GM23338 (cell line): ENCODE measurements around the gene LRTM1. TPM values are rescaled to one million over a fixed set of nuclear protein-coding genes. Genes with fewer than 3 reads are reported as not detected.

Source experiments
- ATAC-seq: fragments of 200-7000 bp; cut with Tn5 transposase; 3 replicates; pipeline ENCODE4 v1.9.1; 2020
- DNase-seq: peaks from one replicate; pipeline ENCODE4 v3.0.0-alpha.2; 2015; ENCODE audit warnings: low spot score
- H2AFZ ChIP-seq: fragments of 200-600 bp; sonication (generic); 2 replicates; pipeline ENCODE4 v1.8.0; 2016; ENCODE audit warnings: antibody characterized with exemption, mild to moderate bottlenecking, moderate library complexity
- H3F3A ChIP-seq: fragments of 200-600 bp; sonication (generic); replicated peaks from 2 replicates; pipeline ENCODE4 v1.8.0; 2017; ENCODE audit warnings: antibody characterized with exemption, mixed run types, low read depth
- H3K27ac ChIP-seq: fragments of 200-600 bp; sonication (generic); 2 replicates; pipeline ENCODE4 v1.6.1; 2016; ENCODE audit warnings: low read depth
- H3K27me3 ChIP-seq: fragments of 200-600 bp; sonication (generic); 2 replicates; pipeline ENCODE4 v1.8.0; 2016; ENCODE audit warnings: mild to moderate bottlenecking, mixed run types, moderate library complexity; ENCODE audit not compliant: insufficient read depth
- H3K36me3 ChIP-seq: fragments of 200-600 bp; sonication (generic); 2 replicates; pipeline ENCODE4 v1.8.0; 2016; ENCODE audit warnings: mild to moderate bottlenecking; ENCODE audit not compliant: insufficient read depth
- H3K4me1 ChIP-seq: fragments of 200-600 bp; sonication (generic); 2 replicates; pipeline ENCODE4 v1.8.0; 2016; ENCODE audit warnings: mild to moderate bottlenecking, moderate library complexity; ENCODE audit not compliant: insufficient read depth
- H3K4me2 ChIP-seq: fragments of 200-600 bp; sonication (generic); 2 replicates; pipeline ENCODE4 v1.7.1; 2017; ENCODE audit warnings: mixed run types
- H3K4me3 ChIP-seq: fragments of 200-600 bp; sonication (generic); 2 replicates; pipeline ENCODE4 v1.6.1; 2016; ENCODE audit warnings: mixed run types
- H3K79me2 ChIP-seq: fragments of 200-600 bp; sonication (generic); replicated peaks from 2 replicates; pipeline ENCODE4 v1.8.0; 2017; ENCODE audit warnings: mild to moderate bottlenecking; ENCODE audit not compliant: insufficient read depth
- H3K9me2 ChIP-seq: fragments of 200-600 bp; sonication (generic); 2 replicates; pipeline ENCODE4 v1.8.0; 2017; ENCODE audit not compliant: insufficient read depth
- H4K20me1 ChIP-seq: fragments of 200-600 bp; sonication (generic); replicated peaks from 2 replicates; pipeline ENCODE4 v1.8.0; 2017; ENCODE audit warnings: mild to moderate bottlenecking; ENCODE audit not compliant: insufficient read depth
- H3K27ac Mint-ChIP-seq: 2 replicates; pipeline ENCODE4 v1.8.0; 2020; ENCODE audit warnings: inconsistent platforms, mild to moderate bottlenecking, moderate library complexity, mixed read lengths
- H3K27me3 Mint-ChIP-seq: 3 replicates; pipeline ENCODE4 v1.8.0; 2022; ENCODE audit warnings: low read depth, mild to moderate bottlenecking, moderate library complexity, mixed read lengths, inconsistent platforms; ENCODE audit not compliant: insufficient read depth, poor library complexity
- H3K36me3 Mint-ChIP-seq: 3 replicates; pipeline ENCODE4 v1.8.0; 2021; ENCODE audit warnings: low read depth, mild to moderate bottlenecking, inconsistent platforms, moderate library complexity, mixed read lengths
- H3K4me1 Mint-ChIP-seq: 3 replicates; pipeline ENCODE4 v1.8.0; 2020; ENCODE audit warnings: mild to moderate bottlenecking, inconsistent platforms, mixed read lengths
- H3K4me3 Mint-ChIP-seq: 3 replicates; pipeline ENCODE4 v1.8.0; 2021; ENCODE audit warnings: moderate library complexity, mild to moderate bottlenecking, inconsistent platforms, mixed read lengths
- H3K9me3 Mint-ChIP-seq: 3 replicates; pipeline ENCODE4 v1.8.0; 2020; ENCODE audit warnings: moderate library complexity, mild to moderate bottlenecking, inconsistent platforms, mixed read lengths
- CREB1 ChIP-seq: fragments of 250-450 bp; sonication (Bioruptor Pico); IDR thresholded peaks from 2 replicates; pipeline ENCODE4 v1.5.0; 2020; ENCODE audit warnings: low read depth, mild to moderate bottlenecking, moderate library complexity
- EZH2 ChIP-seq: fragments of 200-600 bp; sonication (generic); IDR thresholded peaks from one replicate; pipeline ENCODE4 v1.8.0; 2017; ENCODE audit warnings: antibody characterized with exemption, mild to moderate bottlenecking, low read depth; ENCODE audit not compliant: unreplicated experiment
- EZH2phosphoT487 ChIP-seq: fragments of 200-600 bp; sonication (generic); IDR thresholded peaks from one replicate; pipeline ENCODE4 v1.8.1; 2018; ENCODE audit warnings: antibody characterized with exemption; ENCODE audit not compliant: unreplicated experiment
- JUNB ChIP-seq: IDR thresholded peaks from one replicate; pipeline ENCODE4 v1.6.1; 2016; ENCODE audit warnings: antibody characterized with exemption; ENCODE audit not compliant: unreplicated experiment
- NANOG ChIP-seq: IDR thresholded peaks from 2 replicates; pipeline ENCODE4 v1.6.1; 2016; ENCODE audit warnings: antibody characterized with exemption, borderline replicate concordance
- POLR2AphosphoS5 ChIP-seq: IDR thresholded peaks from 2 replicates; pipeline ENCODE4 v1.6.1; 2016; ENCODE audit warnings: antibody characterized with exemption, low read depth
- STAT1 ChIP-seq: IDR thresholded peaks from one replicate; pipeline ENCODE4 v1.6.1; 2016; ENCODE audit warnings: antibody characterized with exemption; ENCODE audit not compliant: unreplicated experiment
- ZNF114 ChIP-seq: fragments of 250-450 bp; sonication (Bioruptor Pico); IDR thresholded peaks from 2 replicates; pipeline ENCODE4 v1.5.0; 2020; ENCODE audit warnings: mild to moderate bottlenecking, moderate library complexity
- ZNF331 ChIP-seq: fragments of 250-450 bp; sonication (Bioruptor Pico); IDR thresholded peaks from 2 replicates; pipeline ENCODE4 v1.5.0; 2020; ENCODE audit warnings: low read depth, mild to moderate bottlenecking, moderate library complexity
- polyA plus RNA-seq: library from polyadenylated mRNA; unstranded; fragments of >200 nt; fragmentation: Nextera tagmentation; extraction: Ambion mirVana; gene quantifications from 2 replicates; pipeline ENCODE4 v1.2.1, GENCODE V29; 2016
- total RNA-seq: library from RNA; depleted of rRNA; stranded (reverse); fragments of >200 nt; shearing (Covaris generic); gene quantifications from 2 replicates; pipeline ENCODE4 v1.2.3, GENCODE V29; 2014
- TF ChIP-seq, protein P1 (sequence below): fragments of 250-450 bp; sonication (Bioruptor Pico); IDR thresholded peaks from 2 replicates; pipeline ENCODE4 v1.5.0; 2020; ENCODE audit warnings: mild to moderate bottlenecking, moderate library complexity
- TF ChIP-seq, protein P2 (sequence below): IDR thresholded peaks from 2 replicates; pipeline ENCODE4 v1.6.1; 2016; ENCODE audit warnings: antibody characterized with exemption
- TF ChIP-seq, protein P3 (sequence below): IDR thresholded peaks from one replicate; pipeline ENCODE4 v1.6.1; 2018; ENCODE audit warnings: antibody characterized with exemption; ENCODE audit not compliant: unreplicated experiment
- TF ChIP-seq, protein P4 (sequence below), 2 experiments: fragments of 200-600 bp in 1 of 2; sonication (generic) in 1 of 2; conservative IDR thresholded peaks; 2 replicates each; pipeline versions ENCODE4 v1.5.1 to v1.6.1; 2016 to 2017; ENCODE audit warnings: antibody characterized with exemption in 2 of 2, low read depth in 2 of 2, mild to moderate bottlenecking in 2 of 2, moderate library complexity in 1 of 2

The LRTM1 gene
- total and polyA plus RNA-seq, 2 experiments from 2014 or later = 0.47 TPM; not detected in 1

DNA sequence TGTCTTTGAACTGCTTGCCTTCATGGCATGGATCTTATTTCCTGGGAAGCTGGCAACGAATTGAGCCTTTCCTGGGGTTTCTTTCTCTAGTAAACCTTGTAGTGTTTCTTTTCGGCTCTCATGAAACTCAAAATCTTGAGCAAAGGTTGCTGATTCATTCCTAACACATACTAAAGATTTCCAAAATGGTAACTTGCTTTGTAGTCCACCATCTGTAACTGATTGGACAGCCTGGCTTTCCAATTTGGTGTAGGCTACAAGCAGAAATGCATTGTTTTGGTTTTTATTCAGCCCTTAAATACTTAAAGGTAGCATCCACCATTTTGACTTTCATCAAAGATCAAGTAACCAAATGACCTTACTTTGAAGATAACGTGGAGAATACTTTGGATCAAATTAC is 38.1 kb downstream of the LRTM1 start:
- ATAC-seq (no peak), DNase-seq (no peak)
- Histone ChIP-seq H3K79me2 (no peaks in the 10 kb centered on the region), H4K20me1 (no peaks in the 10 kb centered on the region), H3K36me3 (no peaks in the 10 kb centered on the region), H2AFZ (no peak overlapping the region), H3K9me2 (peaks cover 9% of the 10 kb centered on the region; the same call in 1 of the 2 replicates), H3K4me2 (no peak overlapping the region), H3K27ac (no peak overlapping the region), H3F3A (no peaks in the 10 kb centered on the region), H3K27me3 (no peaks in the 10 kb centered on the region), H3K4me1 (no peaks in the 10 kb centered on the region), H3K4me3 (no peak overlapping the region)
- H3K27me3 Mint-ChIP-seq = peaks cover 2% of the 10 kb centered on the region
- H3K36me3 Mint-ChIP-seq = peaks cover 11% of the 10 kb centered on the region
- no peak for TF ChIP-seq EZH2
- TF ChIP-seq, protein P1, sequence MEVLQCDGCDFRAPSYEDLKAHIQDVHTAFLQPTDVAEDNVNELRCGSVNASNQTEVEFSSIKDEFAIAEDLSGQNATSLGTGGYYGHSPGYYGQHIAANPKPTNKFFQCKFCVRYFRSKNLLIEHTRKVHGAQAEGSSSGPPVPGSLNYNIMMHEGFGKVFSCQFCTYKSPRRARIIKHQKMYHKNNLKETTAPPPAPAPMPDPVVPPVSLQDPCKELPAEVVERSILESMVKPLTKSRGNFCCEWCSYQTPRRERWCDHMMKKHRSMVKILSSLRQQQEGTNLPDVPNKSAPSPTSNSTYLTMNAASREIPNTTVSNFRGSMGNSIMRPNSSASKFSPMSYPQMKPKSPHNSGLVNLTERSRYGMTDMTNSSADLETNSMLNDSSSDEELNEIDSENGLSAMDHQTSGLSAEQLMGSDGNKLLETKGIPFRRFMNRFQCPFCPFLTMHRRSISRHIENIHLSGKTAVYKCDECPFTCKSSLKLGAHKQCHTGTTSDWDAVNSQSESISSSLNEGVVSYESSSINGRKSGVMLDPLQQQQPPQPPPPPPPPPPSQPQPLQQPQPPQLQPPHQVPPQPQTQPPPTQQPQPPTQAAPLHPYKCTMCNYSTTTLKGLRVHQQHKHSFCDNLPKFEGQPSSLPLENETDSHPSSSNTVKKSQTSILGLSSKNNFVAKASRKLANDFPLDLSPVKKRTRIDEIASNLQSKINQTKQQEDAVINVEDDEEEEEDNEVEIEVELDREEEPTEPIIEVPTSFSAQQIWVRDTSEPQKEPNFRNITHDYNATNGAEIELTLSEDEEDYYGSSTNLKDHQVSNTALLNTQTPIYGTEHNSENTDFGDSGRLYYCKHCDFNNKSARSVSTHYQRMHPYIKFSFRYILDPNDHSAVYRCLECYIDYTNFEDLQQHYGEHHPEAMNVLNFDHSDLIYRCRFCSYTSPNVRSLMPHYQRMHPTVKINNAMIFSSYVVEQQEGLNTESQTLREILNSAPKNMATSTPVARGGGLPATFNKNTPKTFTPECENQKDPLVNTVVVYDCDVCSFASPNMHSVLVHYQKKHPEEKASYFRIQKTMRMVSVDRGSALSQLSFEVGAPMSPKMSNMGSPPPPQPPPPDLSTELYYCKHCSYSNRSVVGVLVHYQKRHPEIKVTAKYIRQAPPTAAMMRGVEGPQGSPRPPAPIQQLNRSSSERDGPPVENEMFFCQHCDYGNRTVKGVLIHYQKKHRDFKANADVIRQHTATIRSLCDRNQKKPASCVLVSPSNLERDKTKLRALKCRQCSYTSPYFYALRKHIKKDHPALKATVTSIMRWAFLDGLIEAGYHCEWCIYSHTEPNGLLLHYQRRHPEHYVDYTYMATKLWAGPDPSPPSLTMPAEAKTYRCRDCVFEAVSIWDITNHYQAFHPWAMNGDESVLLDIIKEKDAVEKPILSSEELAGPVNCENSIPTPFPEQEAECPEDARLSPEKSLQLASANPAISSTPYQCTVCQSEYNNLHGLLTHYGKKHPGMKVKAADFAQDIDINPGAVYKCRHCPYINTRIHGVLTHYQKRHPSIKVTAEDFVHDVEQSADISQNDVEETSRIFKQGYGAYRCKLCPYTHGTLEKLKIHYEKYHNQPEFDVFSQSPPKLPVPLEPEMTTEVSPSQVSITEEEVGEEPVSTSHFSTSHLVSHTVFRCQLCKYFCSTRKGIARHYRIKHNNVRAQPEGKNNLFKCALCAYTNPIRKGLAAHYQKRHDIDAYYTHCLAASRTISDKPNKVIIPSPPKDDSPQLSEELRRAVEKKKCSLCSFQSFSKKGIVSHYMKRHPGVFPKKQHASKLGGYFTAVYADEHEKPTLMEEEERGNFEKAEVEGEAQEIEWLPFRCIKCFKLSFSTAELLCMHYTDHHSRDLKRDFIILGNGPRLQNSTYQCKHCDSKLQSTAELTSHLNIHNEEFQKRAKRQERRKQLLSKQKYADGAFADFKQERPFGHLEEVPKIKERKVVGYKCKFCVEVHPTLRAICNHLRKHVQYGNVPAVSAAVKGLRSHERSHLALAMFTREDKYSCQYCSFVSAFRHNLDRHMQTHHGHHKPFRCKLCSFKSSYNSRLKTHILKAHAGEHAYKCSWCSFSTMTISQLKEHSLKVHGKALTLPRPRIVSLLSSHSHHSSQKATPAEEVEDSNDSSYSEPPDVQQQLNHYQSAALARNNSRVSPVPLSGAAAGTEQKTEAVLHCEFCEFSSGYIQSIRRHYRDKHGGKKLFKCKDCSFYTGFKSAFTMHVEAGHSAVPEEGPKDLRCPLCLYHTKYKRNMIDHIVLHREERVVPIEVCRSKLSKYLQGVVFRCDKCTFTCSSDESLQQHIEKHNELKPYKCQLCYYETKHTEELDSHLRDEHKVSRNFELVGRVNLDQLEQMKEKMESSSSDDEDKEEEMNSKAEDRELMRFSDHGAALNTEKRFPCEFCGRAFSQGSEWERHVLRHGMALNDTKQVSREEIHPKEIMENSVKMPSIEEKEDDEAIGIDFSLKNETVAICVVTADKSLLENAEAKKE (CRISPR knock-in tag) = no peak
- no peak for TF ChIP-seq ZNF331 (CRISPR knock-in tag)
- TF ChIP-seq STAT1 = no peak
- no peak for TF ChIP-seq POLR2AphosphoS5
- TF ChIP-seq EZH2phosphoT487 = no peak
- TF ChIP-seq ZNF114 = no peak
- TF ChIP-seq, protein P2, sequence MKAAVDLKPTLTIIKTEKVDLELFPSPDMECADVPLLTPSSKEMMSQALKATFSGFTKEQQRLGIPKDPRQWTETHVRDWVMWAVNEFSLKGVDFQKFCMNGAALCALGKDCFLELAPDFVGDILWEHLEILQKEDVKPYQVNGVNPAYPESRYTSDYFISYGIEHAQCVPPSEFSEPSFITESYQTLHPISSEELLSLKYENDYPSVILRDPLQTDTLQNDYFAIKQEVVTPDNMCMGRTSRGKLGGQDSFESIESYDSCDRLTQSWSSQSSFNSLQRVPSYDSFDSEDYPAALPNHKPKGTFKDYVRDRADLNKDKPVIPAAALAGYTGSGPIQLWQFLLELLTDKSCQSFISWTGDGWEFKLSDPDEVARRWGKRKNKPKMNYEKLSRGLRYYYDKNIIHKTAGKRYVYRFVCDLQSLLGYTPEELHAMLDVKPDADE = no peak
- TF ChIP-seq JUNB = no peak
- TF ChIP-seq, protein P3, sequence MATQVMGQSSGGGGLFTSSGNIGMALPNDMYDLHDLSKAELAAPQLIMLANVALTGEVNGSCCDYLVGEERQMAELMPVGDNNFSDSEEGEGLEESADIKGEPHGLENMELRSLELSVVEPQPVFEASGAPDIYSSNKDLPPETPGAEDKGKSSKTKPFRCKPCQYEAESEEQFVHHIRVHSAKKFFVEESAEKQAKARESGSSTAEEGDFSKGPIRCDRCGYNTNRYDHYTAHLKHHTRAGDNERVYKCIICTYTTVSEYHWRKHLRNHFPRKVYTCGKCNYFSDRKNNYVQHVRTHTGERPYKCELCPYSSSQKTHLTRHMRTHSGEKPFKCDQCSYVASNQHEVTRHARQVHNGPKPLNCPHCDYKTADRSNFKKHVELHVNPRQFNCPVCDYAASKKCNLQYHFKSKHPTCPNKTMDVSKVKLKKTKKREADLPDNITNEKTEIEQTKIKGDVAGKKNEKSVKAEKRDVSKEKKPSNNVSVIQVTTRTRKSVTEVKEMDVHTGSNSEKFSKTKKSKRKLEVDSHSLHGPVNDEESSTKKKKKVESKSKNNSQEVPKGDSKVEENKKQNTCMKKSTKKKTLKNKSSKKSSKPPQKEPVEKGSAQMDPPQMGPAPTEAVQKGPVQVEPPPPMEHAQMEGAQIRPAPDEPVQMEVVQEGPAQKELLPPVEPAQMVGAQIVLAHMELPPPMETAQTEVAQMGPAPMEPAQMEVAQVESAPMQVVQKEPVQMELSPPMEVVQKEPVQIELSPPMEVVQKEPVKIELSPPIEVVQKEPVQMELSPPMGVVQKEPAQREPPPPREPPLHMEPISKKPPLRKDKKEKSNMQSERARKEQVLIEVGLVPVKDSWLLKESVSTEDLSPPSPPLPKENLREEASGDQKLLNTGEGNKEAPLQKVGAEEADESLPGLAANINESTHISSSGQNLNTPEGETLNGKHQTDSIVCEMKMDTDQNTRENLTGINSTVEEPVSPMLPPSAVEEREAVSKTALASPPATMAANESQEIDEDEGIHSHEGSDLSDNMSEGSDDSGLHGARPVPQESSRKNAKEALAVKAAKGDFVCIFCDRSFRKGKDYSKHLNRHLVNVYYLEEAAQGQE = no peak
- no peak for TF ChIP-seq NANOG
- no peak for TF ChIP-seq CREB1 (CRISPR knock-in tag)
- TF ChIP-seq, protein P4, sequence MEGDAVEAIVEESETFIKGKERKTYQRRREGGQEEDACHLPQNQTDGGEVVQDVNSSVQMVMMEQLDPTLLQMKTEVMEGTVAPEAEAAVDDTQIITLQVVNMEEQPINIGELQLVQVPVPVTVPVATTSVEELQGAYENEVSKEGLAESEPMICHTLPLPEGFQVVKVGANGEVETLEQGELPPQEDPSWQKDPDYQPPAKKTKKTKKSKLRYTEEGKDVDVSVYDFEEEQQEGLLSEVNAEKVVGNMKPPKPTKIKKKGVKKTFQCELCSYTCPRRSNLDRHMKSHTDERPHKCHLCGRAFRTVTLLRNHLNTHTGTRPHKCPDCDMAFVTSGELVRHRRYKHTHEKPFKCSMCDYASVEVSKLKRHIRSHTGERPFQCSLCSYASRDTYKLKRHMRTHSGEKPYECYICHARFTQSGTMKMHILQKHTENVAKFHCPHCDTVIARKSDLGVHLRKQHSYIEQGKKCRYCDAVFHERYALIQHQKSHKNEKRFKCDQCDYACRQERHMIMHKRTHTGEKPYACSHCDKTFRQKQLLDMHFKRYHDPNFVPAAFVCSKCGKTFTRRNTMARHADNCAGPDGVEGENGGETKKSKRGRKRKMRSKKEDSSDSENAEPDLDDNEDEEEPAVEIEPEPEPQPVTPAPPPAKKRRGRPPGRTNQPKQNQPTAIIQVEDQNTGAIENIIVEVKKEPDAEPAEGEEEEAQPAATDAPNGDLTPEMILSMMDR (conservative IDR thresholded peaks at IDR 0.05; ENCODE audit: low read depth in 2 of 2) = no peak
- H3K9me3 Mint-ChIP-seq = no peaks in the 10 kb centered on the region
- peaks cover 15% of the 10 kb centered on the region for H3K4me1 Mint-ChIP-seq
- no peak overlapping the region for H3K4me3 Mint-ChIP-seq
- no peak overlapping the region for H3K27ac Mint-ChIP-seq
